ENCODE data around the gene CCDC200.
"Not testable (repeated sequence)": the region's sequence is repeated elsewhere in the genome, so short reads cannot be mapped to it uniquely, and the experiment has no call there.

Gene CCDC200

DNA sequence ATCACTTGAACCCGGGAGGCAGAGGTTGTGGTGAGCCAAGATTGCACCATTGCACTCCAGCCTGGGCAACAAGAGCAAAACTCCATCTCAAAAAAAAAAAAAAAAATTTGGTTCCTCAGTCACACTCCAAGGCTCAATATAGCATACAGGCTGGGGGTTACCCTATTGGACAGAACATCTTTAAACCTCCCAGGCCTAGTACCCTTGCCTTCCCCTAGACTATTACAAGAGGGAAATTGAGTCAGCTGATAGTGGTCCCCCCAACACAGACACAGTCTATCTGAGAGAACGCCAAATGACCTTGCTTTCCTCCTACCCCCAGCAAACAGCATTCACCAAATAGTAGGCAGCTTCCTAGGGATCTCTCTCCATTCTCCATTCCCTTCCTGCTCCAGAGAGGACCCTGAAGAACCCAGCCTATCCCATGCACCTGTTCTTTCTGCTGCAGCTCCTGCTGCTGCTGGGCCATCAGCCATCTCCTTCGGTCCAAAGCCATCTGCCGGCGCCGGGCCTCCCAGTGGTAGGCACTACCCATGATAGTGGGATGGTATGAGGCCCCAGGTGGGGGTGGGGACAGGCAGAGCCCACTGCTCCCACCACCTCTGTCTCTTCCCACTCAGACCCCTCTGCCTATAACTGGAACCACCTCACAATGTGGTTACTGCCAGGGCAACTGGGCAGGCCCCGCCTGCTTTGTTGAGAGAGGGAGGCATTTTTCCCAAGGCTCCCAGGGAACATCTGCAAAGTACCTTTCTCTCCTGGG is at the start of gene CCDC200:
Gene CCDC200, minus strand, starts transcription at position 604 of the 763 bp plus-strand sequence. Its CDS starts 69 bp downstream, at position 535.
- DNase-seq (ENCODE audit: low read depth): not testable (repeated sequence)

DNA sequence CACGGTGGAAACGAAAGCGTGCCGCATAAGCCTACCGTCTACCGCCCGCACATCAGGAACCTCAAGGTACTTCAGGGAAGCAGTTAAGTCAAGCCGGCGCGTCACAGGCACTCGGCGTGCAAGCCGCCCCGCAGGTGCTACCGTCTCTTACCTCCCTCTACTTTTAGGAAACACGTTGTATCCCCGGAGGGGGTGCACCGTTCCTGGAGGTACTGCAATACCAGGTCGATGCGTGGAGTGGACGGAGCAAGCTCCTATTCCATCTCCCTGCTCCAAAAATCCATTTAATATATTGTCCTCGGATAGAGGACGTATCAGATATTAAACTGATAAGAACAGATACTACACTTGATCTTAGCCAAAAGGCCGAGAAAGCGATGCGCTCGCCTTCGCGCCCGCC is 44.5 kb upstream of the CCDC200 start:
- not testable (repeated sequence) for DNase-seq (ENCODE audit: low read depth)

DNA sequence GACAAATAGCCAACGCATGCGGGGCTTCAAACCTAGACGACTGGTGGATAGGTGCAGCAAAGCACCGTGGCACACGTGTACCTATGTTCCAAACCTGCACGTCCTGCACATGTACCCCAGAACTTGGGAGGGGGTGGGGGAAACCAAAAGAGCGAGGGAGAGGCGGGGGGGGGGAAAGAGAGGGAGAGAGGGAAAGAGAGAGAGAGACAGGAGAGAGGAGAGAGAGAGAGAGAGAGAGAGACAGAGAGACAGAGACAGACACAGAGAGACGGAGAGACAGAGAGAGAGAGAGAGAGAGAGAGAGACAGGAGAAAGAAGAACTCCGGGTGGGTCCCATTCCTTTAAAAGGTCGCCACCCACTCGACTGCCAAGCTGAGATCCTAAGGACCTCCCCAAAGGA is 44.1 kb upstream of the CCDC200 start:
- not testable (repeated sequence) for DNase-seq (ENCODE audit: low read depth)

DNA sequence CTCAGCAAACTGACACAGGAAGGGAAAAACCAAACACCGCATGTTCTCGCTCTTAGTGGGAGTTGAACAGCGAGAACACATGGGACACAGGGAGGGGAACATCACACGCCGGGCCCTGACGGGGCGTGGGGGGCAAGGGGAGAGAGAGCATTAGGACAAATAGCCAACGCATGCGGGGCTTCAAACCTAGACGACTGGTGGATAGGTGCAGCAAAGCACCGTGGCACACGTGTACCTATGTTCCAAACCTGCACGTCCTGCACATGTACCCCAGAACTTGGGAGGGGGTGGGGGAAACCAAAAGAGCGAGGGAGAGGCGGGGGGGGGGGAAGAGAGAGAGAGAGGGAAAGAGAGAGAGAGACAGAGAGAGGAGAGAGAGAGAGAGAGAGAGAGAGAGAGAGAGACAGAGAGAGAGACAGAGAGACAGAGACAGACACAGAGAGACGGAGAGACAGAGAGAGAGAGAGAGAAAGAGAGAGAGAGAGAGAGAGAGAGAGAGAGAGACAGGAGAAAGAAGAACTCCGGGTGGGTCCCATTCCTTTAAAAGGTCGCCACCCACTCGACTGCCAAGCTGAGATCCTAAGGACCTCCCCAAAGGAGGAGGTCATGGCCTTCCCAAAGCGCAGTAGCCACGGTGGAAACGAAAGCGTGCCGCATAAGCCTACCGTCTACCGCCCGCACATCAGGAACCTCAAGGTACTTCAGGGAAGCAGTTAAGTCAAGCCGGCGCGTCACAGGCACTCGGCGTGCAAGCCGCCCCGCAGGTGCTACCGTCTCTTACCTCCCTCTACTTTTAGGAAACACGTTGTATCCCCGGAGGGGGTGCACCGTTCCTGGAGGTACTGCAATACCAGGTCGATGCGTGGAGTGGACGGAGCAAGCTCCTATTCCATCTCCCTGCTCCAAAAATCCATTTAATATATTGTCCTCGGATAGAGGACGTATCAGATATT is 42.4 kb upstream of the CCDC200 start:
- not testable (repeated sequence) for DNase-seq (ENCODE audit: low read depth)

DNA sequence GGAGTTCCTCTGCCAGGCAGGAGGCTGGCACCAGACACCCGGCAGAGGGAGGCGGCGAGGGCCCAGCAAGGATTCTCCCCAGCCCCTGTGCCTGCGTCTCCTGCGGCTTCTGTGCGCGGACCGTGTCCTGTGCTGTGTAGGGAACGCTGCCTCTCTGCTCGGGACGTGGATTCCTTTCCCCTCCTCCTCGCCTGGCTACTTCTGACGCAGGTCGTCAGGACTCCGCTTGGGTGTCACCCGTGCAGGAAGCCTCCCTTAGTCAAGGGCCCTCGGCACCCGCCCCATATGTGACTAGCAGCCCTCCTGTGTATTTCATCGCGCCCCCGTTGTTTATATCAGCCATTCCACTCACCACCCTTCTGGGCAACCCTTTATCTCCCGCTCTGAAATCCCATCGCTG is 18.0 kb upstream of the CCDC200 start:
- DNase-seq (ENCODE audit: low read depth): not testable (repeated sequence)

DNA sequence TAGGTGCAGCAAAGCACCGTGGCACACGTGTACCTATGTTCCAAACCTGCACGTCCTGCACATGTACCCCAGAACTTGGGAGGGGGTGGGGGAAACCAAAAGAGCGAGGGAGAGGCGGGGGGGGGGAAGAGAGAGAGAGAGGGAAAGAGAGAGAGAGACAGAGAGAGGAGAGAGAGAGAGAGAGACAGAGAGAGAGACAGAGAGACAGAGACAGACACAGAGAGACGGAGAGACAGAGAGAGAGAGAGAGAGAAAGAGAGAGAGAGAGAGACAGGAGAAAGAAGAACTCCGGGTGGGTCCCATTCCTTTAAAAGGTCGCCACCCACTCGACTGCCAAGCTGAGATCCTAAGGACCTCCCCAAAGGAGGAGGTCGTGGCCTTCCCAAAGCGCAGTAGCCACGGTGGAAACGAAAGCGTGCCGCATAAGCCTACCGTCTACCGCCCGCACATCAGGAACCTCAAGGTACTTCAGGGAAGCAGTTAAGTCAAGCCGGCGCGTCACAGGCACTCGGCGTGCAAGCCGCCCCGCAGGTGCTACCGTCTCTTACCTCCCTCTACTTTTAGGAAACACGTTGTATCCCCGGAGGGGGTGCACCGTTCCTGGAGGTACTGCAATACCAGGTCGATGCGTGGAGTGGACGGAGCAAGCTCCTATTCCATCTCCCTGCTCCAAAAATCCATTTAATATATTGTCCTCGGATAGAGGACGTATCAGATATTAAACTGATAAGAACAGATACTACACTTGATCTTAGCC is 12.4 kb upstream of the CCDC200 start:
- not testable (repeated sequence) for DNase-seq (ENCODE audit: low read depth)

DNA sequence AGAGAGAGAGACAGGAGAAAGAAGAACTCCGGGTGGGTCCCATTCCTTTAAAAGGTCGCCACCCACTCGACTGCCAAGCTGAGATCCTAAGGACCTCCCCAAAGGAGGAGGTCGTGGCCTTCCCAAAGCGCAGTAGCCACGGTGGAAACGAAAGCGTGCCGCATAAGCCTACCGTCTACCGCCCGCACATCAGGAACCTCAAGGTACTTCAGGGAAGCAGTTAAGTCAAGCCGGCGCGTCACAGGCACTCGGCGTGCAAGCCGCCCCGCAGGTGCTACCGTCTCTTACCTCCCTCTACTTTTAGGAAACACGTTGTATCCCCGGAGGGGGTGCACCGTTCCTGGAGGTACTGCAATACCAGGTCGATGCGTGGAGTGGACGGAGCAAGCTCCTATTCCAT is 11.2 kb upstream of the CCDC200 start:
- not testable (repeated sequence) for DNase-seq (ENCODE audit: low read depth)

DNA sequence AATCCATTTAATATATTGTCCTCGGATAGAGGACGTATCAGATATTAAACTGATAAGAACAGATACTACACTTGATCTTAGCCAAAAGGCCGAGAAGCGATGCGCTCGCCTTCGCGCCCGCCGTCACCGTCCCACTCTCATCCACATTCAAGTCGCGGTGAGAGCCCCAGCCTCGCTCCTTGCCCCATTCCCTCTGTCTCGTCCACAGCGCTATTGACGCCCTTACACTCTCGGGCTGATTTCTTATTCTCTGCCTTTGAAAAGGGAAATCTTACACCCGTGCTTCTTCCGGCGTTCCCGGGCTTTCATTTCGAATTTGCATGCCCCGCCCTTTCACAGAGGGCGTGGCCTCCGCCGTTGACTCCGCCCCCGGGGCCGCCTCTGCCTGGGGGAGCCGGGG is 5.5 kb upstream of the CCDC200 start, which contains the start of gene RNU2-1:
Gene RNU2-1, minus strand, starts transcription at position 101 of the 400 bp plus-strand sequence.
- not testable (repeated sequence) for DNase-seq (ENCODE audit: low read depth)

DNA sequence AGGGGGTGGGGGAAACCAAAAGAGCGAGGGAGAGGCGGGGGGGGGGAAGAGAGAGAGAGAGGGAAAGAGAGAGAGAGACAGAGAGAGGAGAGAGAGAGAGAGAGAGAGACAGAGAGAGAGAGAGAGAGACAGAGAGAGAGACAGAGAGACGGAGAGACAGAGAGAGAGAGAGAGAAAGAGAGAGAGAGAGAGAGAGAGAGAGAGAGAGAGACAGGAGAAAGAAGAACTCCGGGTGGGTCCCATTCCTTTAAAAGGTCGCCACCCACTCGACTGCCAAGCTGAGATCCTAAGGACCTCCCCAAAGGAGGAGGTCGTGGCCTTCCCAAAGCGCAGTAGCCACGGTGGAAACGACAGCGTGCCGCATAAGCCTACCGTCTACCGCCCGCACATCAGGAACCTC is 4.8 kb upstream of the CCDC200 start:
- not testable (repeated sequence) for DNase-seq (ENCODE audit: low read depth)

DNA sequence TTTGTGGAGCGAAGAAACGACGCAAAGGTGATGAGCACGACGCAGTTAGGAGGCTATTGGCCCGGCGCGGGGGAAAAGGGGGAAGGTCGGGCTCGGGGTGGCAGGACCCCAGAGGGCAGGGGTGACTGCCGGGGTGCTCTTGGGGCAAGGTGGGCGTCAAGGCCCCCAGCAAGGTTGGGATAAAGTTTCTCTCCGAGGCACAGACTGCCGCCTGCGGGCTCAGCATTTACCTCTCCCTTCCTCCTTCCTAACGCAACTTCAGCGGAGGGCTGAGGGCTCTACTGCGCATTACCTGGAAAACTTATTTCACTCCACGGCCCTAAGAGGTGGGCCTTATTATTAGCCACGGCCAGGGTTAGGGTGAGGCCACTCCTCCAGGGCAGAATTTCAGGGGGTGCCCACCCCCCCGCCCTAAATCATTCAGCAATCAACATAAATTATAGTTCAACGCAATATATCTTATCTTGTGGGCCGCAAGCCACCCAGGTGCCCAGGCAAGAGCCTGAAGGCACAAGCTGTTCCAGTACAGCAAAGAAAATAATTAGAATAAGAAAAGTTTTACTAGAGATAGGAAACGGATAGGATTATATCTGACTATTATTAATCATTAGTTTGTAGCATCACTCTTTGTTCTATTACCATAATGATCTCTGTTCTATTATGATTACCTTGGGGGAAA is 3.7 kb upstream of the CCDC200 start:
- not testable (repeated sequence) for DNase-seq (ENCODE audit: low read depth)

DNA sequence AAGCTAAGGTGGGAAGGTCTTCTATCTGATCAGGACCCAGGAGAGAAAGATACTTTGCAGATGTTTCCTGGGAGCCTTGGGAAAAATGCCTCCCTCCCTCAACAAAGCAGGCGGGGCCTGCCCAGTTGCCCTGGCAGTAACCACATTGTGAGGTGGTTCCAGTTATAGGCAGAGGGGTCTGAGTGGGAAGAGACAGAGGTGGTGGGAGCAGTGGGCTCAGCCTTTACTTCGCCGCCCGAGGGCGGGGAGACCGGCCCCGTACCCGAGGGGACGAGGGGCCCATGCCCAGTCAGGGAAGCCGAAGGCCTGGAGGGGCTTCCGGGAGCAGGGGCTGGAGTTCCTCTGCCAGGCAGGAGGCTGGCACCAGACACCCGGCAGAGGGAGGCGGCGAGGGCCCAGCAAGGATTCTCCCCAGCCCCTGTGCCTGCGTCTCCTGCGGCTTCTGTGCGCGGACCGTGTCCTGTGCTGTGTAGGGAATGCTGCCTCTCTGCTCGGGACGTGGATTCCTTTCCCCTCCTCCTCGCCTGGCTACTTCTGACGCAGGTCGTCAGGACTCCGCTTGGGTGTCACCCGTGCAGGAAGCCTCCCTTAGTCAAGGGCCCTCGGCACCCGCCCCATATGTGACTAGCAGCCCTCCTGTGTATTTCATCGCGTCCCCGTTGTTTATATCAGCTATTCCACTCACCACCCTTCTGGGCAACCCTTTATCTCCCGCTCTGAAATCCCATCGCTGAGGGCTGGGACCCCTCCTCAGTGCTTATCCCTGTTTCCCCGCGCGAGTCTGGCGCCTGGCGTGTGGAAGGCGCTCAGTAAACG is 3.0 kb upstream of the CCDC200 start:
- not testable (repeated sequence) for DNase-seq (ENCODE audit: low read depth)

DNA sequence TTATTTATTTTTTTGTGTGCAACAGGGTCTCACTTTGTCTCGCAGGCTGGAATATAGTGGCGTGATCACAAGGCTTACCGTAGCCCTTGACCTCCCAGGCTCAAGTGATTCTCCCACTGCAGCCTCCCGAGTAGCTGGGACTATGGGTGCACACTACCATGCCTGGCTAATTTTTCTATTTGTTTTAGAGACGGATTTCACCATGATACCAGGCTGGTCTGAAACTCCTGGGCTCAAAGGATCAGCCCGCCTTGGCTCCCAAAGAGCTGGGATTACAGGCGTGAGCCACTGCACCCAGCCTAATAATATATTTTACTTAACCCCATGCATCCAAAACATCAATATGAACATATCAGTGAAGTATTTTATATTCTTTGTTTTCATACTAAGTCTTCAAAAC is 2.0 kb downstream of the CCDC200 start:
- no peak for DNase-seq (ENCODE audit: low read depth)

DNA sequence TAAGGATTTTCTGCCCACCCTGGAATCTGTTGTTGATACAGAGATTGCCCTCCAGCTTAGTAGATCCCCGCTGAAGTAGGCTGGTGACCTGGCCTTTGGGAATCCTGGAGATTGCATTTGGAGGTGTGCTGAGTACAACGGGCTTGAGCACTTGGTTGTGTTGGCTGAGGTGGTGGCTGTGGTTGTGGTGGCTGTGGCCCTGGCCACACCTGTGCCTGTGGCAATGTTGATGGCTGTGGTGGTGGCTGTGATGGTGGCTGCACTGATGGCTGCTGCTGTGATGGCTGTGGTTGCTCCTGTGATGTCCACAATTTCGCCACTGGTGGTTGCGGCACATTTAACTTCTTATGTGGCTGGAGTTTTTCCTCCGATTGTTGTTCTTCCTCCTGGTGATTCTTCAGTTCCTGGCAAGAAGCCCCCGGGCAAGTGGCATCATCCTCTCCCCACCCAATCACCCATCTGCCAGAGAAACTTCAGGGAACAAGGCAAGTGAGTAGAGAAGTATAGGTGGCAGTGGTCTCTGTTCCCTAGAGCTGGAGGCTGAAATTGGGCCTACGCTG is 4.2 kb downstream of the CCDC200 start:
- no peak for DNase-seq (ENCODE audit: low read depth)

DNA sequence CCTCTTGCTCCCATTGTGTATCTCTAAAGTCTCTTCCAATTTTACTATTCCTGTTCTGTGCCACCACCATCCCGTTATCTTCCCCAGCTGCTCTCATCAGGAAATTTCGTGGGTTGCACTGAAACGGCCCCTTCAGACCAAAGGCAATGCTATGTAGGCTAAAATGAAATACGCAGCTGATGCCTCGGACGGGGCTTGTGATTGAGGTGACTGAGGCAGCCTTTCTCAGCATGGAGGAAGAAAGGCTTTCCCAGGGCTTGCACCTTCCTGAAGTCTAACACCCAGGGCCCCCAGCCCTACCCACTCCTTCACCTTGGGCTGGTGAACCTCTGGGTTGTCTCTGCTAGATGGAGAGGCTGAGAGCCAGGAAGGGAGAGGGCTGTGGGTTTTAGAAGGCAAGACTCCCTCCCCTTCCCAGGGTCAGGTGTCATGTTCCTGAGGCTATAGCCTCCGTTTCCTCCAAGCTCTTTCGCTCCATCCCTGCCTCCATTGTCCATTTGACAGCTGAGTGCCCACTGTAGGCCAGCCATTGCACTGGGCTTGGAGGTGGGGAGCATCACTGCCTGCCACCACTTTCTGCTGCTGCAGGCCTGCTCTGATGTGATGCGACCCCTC is 7.8 kb downstream of the CCDC200 start:
- no peak for DNase-seq (ENCODE audit: low read depth)

DNA sequence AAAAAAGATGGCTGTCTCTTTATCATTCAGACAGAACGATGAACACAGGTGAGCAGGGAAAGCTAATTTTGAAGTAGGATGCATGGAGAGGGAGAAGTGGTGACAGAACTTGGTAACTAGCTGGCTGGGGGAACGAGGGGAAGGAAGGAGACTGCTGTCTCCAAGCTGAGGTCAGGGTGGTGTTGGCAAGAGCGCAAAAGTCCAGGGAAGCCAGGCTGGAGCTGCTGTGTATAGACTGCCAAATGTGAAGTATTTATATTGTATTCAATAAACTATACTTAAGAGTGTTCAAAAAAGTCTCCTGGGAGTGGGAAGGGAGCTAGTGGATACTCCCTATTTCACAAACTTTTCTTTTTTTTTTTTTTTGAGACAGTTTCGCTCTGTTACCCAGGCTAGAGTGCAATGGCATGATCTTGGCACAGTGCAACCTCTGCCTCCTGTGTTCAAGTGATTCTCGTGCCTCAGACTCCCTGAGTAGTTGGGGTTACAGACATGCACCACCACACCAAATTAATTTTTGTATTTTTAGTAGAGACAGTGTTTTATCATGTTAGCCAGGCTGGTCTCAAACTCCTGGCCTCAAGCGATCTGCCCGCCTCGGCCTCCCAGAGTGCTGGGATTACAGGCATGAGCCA is 8.6 kb downstream of the CCDC200 start:
- no peak for DNase-seq (ENCODE audit: low read depth)

DNA sequence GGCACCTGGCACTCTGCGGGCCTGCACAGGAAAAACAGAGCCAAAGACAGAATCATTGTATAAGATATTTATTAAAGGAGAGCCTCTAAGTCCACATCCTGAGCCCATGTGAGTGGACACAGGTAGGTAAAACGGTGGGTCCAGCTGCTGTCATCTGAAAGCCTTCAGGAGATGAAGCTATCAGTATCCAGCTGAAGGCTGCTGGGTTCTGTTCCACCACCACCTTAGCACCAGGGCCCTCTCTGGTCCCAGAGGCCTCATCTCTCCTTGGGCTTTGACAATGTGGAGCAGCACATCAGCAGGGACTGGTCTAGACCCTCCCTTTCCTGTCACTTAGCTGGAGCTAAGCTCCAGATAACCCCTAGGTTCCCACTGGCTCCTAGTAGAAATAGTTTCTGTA is 9.4 kb downstream of the CCDC200 start:
- no peak for DNase-seq (ENCODE audit: low read depth)

DNA sequence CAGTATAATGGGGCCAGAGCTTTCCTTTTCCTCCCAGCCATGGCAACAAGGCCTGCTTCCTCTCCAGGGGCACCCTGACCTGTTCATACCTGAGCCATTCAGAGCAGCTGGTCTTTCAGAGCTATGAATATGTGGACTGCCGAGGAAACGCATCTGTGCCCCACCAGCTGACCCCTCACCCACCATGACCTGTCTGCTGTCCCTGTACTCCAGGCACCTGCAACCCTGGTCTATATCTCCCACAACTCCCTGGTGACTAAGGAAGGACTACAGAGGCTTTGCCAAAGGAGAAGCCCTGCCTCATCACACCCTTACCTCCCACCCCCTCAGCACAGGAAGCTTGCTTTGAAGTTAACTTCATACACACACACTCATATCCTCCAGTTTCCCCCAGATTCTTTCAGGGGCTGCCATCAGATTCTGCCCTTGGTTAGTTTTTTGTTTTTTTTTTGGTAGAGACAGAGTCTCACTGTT is 10.8 kb downstream of the CCDC200 start:
- DNase-seq (ENCODE audit: low read depth): no peak

DNA sequence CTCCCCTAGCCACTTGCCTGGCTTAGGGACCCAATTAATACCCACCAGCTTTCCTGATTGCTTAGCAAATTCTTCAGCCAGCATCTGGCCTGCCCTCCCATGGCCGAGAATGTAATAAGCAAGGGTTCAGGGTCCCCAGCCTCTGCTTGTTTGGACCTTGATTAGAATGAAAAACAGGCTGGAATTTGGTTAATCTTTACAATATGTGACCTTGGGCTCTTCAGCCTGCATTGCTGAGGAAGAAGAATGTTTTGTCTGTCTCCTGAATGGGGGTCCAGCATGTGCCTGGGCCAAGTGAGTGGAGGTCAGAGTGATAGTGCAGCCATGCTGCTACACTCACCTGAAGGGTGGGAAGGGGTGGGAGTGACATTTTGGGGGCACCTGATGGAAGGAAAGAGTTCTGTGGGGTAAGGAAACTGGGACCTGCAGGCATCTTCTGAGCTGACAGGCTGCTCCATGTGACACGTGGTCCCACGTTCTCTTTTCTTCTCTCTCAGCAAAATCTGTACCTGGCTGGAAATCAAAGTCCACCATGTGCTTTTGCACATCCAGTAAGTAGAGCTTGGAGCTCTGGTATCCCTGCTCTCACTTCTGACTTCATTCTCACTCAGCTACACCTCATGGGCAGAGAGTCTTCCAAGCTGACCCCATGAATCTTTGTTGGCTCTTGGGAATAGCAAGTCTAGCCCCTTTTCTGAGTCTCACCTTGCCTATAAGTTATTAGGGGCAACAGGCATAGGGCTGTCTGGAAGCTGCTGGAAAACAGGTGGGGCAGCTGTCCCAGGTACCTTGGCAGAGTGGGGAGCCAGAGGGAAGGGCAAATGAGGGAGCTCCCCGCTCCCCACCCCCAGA is 11.4 kb downstream of the CCDC200 start:
- DNase-seq (ENCODE audit: low read depth): no peak

Measured in stimulated activated CD8-positive, alpha-beta memory T cell treated with anti-CD3 and anti-CD28 coated beads, Interleukin-12 subunit alpha, Interleukin-12 subunit beta, amount 100 ng/mL, for 1 hour (primary cell).